ENCODE data around the gene PTPMT1. TPM values are rescaled to one million over a fixed set of nuclear protein-coding genes. Genes with fewer than 3 reads are reported as not detected.

PTPMT1 gene
- total RNA-seq, 4 donors from 2014 or later = 67.7 to 92.3 (median 78.7) TPM

Small RNA genes lying within 50 kb of the gene (small RNA-seq; reads per million reads assigned to genes)
- 0 reads per million in 4 donors for gene RN7SL652P
- 0 reads per million in 4 donors for gene RNU5E-10P

Other genes starting within 250 kb of the PTPMT1 start
- under 1 TPM in 1 of 4 donors, not detected in 3; 0.08 TPM for gene MYBPC3, start 212.9 kb upstream of the PTPMT1 start, total RNA-seq
- 10 to 100 TPM in 2 of 4 donors, 1 to 10 TPM in 2; 2.6 to 15.4 (median 8.8) TPM for gene SPI1, start 187.1 kb upstream of the PTPMT1 start, total RNA-seq
- 10 to 100 TPM; 10.9 to 44.3 (median 13.8) TPM for gene SLC39A13, start 157.0 kb upstream of the PTPMT1 start, total RNA-seq
- 100 to 1,000 TPM in 3 of 4 donors, 10 to 100 TPM in 1; 72.9 to 134 (median 122) TPM for gene PSMC3, start 139.2 kb upstream of the PTPMT1 start, total RNA-seq
- under 1 TPM in 1 of 4 donors, not detected in 3; 0.38 TPM for gene RAPSN, start 116.5 kb upstream of the PTPMT1 start, total RNA-seq
- 10 to 100 TPM; 50.4 to 88.9 (median 64.1) TPM for gene CELF1, start 12.5 kb upstream of the PTPMT1 start, total RNA-seq
- gene KBTBD4, start 13.4 kb downstream of the PTPMT1 start, total RNA-seq = 10 to 100 TPM; 12.4 to 22.7 (median 16.0) TPM
- gene NDUFS3, start 13.5 kb downstream of the PTPMT1 start, total RNA-seq = 10 to 100 TPM; 65.5 to 89.9 (median 83.6) TPM
- gene FAM180B, start 21.1 kb downstream of the PTPMT1 start, total RNA-seq = not detected
- under 1 TPM in 3 of 4 donors, not detected in 1; 0.35 to 0.57 (median 0.41) TPM for gene C1QTNF4, start 28.8 kb downstream of the PTPMT1 start, total RNA-seq
- gene MTCH2, start 77.0 kb downstream of the PTPMT1 start, total RNA-seq = 10 to 100 TPM; 44.5 to 67.2 (median 53.9) TPM
- gene AGBL2, start 149.8 kb downstream of the PTPMT1 start, total RNA-seq = under 1 TPM in 3 of 4 donors, not detected in 1; 0.35 to 0.76 (median 0.57) TPM
- 100 to 1,000 TPM in 1 of 4 donors, 10 to 100 TPM in 3; 52.4 to 159 (median 79.0) TPM for gene FNBP4, start 201.7 kb downstream of the PTPMT1 start, total RNA-seq